Neural cell (in vitro differentiated cells): Measurements from ENCODE around the gene OXCT1.
"Not testable (repeated sequence)": the region's sequence is repeated elsewhere in the genome, so short reads cannot be mapped to it uniquely, and the experiment has no call there.

Experiments
- EP300 ChIP-seq: fragments of 450-650 bp; conservative IDR thresholded peaks from 2 replicates; pipeline ENCODE4 v1.6.1; 2014; ENCODE audit warnings: antibody characterized with exemption, mild to moderate bottlenecking, moderate library complexity; ENCODE audit not compliant: poor library complexity, severe bottlenecking
- MXI1 ChIP-seq: fragments of 450-650 bp; conservative IDR thresholded peaks from 2 replicates; pipeline ENCODE4 v1.6.1; 2014; ENCODE audit warnings: antibody characterized with exemption, mild to moderate bottlenecking; ENCODE audit not compliant: poor library complexity, severe bottlenecking
- POLR2AphosphoS5 ChIP-seq: IDR thresholded peaks from 2 replicates; pipeline ENCODE4 v1.6.1; 2012
- SMC3 ChIP-seq: fragments of 450-650 bp; conservative IDR thresholded peaks from 2 replicates; pipeline ENCODE4 v1.6.1; 2014; ENCODE audit warnings: antibody characterized with exemption, mild to moderate bottlenecking, moderate library complexity; ENCODE audit not compliant: poor library complexity
- TAF1 ChIP-seq: IDR thresholded peaks from 2 replicates; pipeline ENCODE4 v1.6.1; 2012; ENCODE audit warnings: low read depth
- TF ChIP-seq, protein P1 (sequence below): fragments of 450-650 bp; IDR thresholded peaks from 2 replicates; pipeline ENCODE4 v1.5.1; 2014; ENCODE audit warnings: antibody characterized with exemption, mild to moderate bottlenecking, moderate library complexity; ENCODE audit not compliant: poor library complexity, severe bottlenecking
- TF ChIP-seq, protein P2 (sequence below): IDR thresholded peaks from 2 replicates; pipeline ENCODE4 v1.6.1; 2012; ENCODE audit warnings: borderline replicate concordance

DNA sequence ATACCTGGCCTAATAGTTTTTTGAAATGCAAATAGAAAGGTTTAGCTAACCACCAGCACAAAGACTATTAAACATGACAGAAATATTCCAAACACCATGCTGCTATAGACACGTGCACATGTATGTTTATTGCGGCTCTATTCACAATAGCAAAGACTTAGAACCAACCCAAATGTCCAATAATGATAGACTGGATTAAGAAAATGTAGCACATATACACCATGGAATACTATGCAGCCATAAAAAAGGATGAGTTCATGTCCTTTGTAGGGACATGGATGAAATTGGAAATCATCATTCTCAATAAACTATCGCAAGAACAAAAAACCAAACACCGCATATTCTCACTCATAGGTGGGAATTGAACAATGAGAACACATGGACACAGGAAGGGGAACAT is 55.9 kb downstream of the OXCT1 start:
- not testable (repeated sequence) for TF ChIP-seq SMC3, POLR2AphosphoS5, EP300, MXI1, TAF1
- TF ChIP-seq, protein P1, sequence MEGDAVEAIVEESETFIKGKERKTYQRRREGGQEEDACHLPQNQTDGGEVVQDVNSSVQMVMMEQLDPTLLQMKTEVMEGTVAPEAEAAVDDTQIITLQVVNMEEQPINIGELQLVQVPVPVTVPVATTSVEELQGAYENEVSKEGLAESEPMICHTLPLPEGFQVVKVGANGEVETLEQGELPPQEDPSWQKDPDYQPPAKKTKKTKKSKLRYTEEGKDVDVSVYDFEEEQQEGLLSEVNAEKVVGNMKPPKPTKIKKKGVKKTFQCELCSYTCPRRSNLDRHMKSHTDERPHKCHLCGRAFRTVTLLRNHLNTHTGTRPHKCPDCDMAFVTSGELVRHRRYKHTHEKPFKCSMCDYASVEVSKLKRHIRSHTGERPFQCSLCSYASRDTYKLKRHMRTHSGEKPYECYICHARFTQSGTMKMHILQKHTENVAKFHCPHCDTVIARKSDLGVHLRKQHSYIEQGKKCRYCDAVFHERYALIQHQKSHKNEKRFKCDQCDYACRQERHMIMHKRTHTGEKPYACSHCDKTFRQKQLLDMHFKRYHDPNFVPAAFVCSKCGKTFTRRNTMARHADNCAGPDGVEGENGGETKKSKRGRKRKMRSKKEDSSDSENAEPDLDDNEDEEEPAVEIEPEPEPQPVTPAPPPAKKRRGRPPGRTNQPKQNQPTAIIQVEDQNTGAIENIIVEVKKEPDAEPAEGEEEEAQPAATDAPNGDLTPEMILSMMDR, result not testable (repeated sequence)
- TF ChIP-seq, protein P2, sequence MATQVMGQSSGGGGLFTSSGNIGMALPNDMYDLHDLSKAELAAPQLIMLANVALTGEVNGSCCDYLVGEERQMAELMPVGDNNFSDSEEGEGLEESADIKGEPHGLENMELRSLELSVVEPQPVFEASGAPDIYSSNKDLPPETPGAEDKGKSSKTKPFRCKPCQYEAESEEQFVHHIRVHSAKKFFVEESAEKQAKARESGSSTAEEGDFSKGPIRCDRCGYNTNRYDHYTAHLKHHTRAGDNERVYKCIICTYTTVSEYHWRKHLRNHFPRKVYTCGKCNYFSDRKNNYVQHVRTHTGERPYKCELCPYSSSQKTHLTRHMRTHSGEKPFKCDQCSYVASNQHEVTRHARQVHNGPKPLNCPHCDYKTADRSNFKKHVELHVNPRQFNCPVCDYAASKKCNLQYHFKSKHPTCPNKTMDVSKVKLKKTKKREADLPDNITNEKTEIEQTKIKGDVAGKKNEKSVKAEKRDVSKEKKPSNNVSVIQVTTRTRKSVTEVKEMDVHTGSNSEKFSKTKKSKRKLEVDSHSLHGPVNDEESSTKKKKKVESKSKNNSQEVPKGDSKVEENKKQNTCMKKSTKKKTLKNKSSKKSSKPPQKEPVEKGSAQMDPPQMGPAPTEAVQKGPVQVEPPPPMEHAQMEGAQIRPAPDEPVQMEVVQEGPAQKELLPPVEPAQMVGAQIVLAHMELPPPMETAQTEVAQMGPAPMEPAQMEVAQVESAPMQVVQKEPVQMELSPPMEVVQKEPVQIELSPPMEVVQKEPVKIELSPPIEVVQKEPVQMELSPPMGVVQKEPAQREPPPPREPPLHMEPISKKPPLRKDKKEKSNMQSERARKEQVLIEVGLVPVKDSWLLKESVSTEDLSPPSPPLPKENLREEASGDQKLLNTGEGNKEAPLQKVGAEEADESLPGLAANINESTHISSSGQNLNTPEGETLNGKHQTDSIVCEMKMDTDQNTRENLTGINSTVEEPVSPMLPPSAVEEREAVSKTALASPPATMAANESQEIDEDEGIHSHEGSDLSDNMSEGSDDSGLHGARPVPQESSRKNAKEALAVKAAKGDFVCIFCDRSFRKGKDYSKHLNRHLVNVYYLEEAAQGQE, result not testable (repeated sequence)
